LHCN-M2 (cell line): ENCODE results near the gene FBXL20. TPM values are rescaled to one million over a fixed set of nuclear protein-coding genes. Genes with fewer than 3 reads are reported as not detected.

ENCODE experiments used
- DNase-seq: peaks from one replicate; pipeline ENCODE4 v3.0.0-alpha.2; 2012; ENCODE audit warnings: low read depth
- total RNA-seq: library from RNA; depleted of rRNA; stranded (reverse); fragments of >200 nt; gene quantifications from 2 replicates; pipeline ENCODE4 v1.2.3, GENCODE V29; 2014

Gene FBXL20
- total RNA-seq, 1 experiment from 2014 or later: 7.0 TPM

GRCh38 chr17:39225959-39226683 is 175.3 kb downstream of the FBXL20 start:
- DNase-seq: peak; percentile 50

DNA sequence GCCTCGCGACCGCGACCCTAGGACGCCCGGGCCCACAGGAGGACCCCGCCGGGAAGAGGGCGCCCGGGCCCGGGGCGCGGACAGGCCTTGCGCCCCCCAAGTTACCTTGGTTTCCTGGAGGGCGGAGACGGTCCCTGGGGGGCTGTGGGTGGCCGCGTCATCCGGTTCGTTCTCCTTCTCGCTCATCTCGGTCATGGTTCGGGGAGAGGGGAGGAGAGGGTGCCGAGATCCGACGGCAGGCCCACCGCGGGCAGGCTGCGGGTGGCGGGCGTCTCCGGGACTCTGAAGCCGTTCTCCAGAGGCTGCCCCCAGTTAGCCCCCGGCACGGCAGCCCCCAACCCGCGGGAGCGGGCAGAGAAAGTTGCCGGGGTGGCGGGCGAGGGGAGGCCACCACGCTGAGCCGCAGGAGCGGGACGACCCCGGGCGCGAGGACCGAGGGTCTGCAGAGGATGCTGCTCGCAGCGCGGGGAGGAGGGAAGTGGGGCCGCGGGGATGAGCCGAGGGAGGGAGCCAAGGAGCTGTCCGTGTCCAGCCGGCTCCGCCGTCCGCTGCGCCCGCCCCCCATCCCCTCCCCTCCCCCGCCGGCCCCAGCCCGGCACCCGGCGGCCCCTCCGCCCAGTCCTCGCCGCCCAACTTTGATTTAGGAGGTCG is 176.0 kb downstream of the FBXL20 start, which contains the start of gene STAC2:
STAC2 (minus strand) TSS at position 638 of the 651 bp plus-strand sequence; CDS start at position 195, 443 bp downstream.
- no peak for DNase-seq

DNA sequence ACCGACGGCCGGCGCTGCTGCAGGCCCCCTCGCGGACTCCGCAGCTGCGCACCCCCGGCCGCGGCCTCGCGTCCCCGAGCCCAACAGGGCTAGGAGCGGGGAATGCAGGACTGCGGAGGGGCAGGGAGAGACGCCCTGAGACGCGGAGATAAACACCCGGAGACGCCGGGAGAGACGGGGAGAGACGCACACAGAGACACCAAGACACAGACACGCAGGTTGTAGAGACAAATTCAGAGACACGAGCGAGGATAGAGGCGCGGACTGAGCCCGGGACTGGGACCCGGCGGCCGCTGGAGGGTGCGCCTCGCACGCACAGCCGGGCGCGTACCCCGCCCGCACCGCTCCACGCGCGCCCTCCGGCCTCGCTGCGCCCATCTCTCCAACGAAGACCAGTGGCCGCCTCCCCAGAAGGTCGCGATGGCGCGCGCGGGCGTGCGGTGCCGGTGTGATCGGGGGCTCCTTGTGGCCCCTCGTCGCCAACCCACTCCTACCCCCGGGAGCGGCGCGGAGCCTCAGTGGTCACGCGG is 176.6 kb downstream of the FBXL20 start:
- no peak for DNase-seq

DNA sequence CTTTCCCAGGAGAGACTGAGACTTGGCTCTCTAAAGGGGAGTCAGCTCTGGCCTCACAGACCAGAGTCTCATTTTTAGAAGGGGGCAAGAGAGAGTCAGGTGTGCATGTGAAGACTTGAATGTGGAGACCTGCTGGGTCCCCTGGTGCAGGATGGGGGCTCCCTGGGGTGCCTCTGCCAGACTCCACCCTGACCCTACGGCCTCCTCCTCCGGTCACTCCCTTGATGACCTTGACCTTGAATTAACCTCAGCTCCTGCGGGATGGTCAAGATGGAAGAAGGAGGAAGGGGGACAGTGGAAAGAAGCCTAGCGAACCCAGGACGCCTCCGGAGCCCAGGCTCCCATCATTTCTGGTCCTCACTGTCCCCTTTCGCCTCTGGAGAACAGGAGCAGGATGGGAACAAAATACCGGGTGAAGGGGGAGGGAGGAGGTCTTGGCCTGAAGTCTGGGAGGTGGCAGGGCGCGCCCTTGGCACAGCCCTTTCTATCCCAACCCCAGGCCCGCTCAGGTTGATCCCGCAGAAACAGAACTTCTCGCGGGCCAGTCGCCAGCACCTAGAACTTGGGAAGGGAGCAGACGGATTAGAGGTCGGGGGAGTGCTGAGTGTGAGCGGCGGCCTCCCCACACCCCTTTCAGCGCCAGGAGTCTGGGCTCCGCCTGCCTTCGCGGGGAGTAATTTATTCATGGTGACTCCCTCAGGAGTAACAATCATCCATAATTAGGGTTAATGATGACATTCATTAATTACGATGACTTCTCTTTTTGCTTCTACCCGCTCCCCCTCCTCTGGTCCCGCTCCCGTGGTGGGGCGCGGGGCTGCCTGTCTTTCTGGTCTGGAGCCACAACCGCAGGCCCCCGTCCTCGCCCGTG is 177.3 kb downstream of the FBXL20 start:
- DNase-seq: no peak

DNA sequence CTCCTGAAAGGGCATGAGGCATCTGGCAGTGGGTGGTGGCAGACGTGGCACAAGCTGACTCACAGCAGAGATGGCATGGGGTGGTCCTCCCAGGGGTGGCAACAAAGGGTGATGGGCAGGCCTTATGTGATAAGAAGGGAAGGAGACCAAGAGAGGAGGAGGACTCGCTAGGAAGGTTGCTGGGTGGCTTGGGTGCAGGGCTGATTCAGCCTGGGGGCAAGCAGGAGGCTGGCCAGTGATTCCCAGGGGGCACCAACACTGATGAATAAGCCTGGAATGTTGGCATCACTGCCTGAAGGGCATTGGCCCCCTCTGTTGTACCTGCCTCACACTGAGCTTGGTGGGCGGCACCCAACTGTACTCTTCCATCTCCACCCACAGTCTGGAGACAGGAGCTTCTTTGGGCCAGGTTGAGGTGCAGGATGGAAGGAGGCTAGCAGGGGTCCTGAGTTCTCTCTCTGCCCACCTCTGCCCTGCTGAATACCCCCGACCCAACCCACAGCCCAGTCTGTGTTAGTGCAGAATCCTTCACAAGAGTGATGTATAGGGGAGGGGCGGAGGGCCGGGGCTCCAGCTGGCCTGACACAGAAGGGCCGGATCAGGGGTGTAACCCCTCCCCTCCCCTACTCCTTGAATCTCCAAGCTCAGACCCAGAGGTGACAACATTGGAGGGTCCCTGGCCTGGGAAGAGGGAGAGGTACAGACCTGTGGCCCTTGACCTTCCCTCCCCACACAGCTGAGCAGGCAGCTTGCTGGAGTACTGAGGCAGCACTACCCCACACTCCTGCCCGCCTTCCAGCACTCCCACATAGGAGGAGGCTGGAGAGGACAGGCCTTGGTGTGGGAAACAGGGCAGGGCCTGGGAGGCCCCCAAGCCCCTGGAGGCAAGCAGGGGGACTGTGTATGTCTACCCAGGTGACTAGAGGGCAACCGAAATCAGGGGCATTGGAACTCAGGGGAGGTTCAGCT is 178.3 kb downstream of the FBXL20 start:
- no peak for DNase-seq

GRCh38 chr17:39222151-39222550 is 179.3 kb downstream of the FBXL20 start:
- DNase-seq: no peak

DNA sequence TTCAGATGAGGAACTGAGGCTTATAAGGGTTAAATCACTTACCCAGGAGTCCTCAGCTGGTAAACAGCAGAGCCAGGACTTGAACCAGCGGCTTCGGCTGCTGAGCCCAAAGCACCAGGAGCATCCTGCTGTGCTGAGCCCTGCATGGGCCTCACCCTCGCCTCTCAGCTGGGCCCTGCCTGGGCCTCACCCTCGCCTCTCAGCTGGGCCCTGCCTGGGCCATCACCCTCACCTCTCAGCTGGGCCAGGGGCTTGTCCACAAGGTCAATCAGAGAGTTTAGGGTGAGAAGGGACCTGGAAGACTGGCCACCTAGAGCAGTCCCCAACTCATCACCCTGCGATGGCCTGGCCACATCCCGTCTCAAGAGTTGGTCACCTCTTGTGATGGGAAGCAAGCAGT is 179.9 kb downstream of the FBXL20 start:
- no peak for DNase-seq

DNA sequence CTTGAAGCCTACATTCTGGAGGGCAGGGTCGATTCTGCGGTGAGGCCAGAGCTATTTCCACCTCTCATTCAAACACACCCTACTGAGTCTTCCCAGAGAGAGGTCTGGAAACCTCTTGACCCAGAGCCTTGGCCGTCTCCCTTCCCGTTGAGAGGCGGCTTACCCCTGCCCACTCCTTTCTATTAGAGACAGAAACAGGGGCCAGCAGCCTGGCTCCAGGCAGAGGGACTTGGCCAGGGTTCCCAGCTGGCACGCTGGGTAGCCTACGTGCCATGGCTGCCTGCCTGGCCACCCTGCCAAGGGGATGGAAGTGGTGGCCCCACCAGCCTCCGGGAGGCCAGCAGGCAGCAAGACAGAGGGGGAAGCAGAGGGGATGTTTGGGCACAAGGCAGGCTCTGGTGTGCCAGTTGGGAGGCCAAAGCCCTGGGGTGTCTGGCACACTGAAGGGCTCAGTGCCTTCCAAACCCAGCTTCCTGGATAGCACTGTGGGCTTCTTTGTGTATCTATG is 181.7 kb downstream of the FBXL20 start:
- DNase-seq: no peak

DNA sequence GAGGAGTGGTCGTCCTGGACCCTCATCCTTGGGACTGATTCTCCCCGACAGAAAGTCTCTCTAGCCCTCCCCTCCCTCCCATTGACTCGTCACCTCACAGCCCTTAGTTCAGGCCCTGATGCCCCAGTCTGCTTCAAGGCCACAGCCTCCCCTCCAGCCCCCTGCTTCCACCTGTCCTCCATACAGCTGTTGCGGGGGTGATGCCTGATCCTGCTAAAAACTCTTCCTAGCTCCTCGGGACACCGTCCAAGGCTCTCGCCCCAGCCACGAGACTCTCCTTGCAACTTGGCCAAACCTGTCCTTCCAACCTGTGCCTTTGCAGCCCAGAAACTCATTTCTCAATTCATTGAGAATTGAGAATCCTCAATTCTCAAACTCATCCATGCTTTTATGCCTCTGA is 182.5 kb downstream of the FBXL20 start:
- no peak for DNase-seq

- DNase-seq: no peak
Measured at GRCh38 chr17:39217734-39218369, 183.6 kb downstream of the FBXL20 start.

DNA sequence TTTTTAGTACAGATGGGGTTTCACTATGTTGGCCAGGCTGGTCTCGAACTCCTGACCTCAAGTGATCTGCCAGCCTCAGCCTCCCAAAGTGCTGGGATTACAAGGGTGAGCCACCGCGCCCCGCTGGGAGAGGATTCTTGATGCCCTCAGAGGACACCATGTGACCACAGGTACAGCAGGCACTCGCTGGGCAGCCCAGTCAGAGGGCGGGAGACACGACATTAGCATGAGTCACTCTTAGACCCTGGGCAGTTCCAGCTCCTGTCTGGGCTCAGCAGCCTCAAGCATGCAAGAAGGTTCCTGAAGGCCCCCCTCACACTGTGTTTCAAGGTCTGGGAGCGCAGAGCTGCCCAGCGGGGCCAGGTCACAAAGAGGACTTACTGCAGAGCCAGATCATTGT is 187.6 kb downstream of the FBXL20 start:
- DNase-seq: no peak

DNA sequence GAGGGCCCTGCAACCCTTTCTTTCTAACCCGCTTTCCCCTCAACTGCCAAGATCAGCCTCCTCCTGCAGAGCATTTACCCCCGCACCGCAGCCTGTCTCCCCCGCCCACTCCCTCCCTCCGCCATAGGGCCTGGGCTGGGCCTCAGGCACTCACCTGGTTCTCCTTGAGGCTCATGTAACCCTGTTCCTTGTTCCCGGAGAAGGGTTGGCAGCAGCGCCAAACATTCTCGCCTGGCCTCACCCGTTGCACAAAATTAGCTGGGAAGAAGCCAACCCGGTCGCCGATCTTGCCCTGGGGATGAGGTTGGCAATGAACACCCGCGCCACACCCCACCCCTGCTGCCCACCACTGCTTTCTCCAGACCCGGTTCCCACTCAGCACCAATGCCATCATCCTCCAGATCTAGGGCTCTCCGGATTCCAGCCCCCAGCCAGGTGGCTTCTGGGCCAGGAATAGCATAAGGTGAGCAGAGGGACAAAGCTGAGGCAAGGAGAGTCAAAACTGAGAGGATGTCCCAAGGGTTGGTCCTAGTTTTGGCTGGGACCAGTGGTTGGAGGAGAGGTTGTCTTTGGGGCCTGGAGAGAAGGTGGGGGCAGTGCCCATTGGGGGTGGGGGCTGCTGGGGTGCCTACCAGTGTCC is 188.5 kb downstream of the FBXL20 start:
- DNase-seq: no peak

DNA sequence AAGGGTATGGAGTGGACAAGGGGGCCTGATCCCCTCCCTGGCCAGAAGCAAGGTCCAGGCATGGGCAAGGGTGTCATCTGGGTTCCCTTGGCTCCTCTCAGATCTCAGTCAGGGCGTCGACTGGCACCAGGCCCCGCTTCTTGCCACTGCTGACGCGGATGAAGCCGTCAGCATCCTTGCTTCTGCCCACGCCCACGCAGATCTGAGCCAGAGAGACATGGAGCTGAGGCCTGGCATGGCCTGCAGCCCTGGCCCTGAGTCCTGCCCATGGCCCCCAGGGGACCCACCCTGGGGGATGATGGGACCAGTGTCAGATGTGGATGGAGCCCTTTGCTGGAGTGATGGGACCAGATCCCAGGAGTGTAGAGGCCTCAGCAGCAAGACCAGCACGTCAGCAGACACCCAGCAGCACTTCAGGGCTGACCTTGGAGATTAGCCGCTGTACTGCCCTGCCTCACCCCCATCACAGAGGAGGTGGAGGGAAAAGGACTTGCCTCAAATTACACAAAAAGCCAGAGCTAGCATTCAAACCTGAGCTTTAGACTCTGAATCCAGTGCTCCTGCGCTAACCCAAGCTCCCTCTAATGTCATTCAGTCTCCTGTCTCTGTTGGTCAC is 189.1 kb downstream of the FBXL20 start:
- DNase-seq: no peak

- no peak for DNase-seq
Measured at GRCh38 chr17:39210093-39210434, 191.4 kb downstream of the FBXL20 start.

DNA sequence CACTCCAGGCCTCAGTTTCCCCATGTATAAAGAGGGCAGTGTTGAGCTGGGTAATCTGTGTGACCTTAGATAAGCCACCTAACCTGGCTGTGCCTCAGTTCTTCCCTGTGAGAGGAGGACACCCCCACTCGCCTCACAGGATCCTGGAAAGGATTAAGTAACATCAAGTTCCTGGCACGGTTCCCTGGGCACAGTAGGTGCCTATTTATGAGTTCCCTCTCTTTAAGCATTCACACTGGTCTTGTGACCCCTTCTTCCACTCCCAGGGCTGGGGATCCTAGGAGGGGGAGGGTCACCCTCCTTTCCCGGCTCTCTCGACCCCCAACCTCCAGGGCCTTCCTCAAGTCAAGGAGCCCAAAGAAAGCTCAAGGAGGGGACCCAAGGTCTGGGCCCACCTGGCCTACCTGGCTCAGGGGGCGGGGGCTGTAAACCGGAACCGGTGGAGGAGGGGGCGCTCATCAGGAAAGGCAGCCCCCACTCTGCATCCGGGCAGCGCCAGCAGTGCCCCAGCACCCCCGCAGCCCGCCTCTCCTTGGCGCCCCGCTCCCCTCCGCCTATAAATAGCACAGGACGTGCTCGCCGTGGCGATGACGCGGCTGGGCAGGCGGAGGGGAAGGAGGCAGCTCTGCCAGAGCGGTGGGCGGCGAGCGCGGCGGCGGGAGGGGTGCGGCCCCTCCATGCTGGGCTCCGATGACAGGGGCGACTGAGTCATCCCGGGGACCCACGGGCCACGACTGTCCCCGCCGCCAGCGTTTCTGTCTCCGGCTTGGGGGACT is 191.9 kb downstream of the FBXL20 start:
- DNase-seq: no peak

- peak; percentile 41 for DNase-seq
Measured at GRCh38 chr17:39208893-39209292, 192.5 kb downstream of the FBXL20 start.

- DNase-seq: peak; percentile 70
Measured at GRCh38 chr17:39208136-39208535, 193.3 kb downstream of the FBXL20 start.

- no peak for DNase-seq
Measured at GRCh38 chr17:39205112-39205526, 196.3 kb downstream of the FBXL20 start.
